Right atrium auricular region (tissue), 2 donors: ENCODE measurements around the gene NDUFS6. TPM values are rescaled to one million over a fixed set of nuclear protein-coding genes. Genes with fewer than 3 reads are reported as not detected.

ENCODE experiments used
- DNase-seq: peaks from one replicate; pipeline ENCODE4 v3.0.0-alpha.2; 2019; ENCODE audit warnings: low spot score
- H3K27ac ChIP-seq, 2 donors: fragments of 200-600 bp; sonication (generic); 1 replicate in 1 of 2; 2 replicates in 1 of 2; pipeline ENCODE4 v1.5.1; 2016 to 2019
- H3K27me3 ChIP-seq, 2 donors: fragments of 200-600 bp; sonication (generic); one replicate each; pipeline versions ENCODE4 v1.5.1 to v1.6.0; 2017 to 2019
- H3K36me3 ChIP-seq: fragments of 200-600 bp; sonication (generic); one replicate; pipeline ENCODE4 v1.5.1; 2016
- H3K4me1 ChIP-seq, 2 donors: fragments of 200-600 bp; sonication (generic); one replicate each; pipeline versions ENCODE4 v1.5.1 to v1.6.0; 2017 to 2019
- H3K4me3 ChIP-seq, 2 donors: fragments of 200-600 bp; sonication (generic); 1 replicate in 1 of 2; 2 replicates in 1 of 2; pipeline ENCODE4 v1.5.1; 2017 to 2019; ENCODE audit warnings: mild to moderate bottlenecking in 1 of 2, moderate library complexity in 1 of 2
- H3K9me3 ChIP-seq, 2 donors: fragments of 200-600 bp; sonication (generic); one replicate each; pipeline ENCODE4 v1.5.1; 2019
- CTCF ChIP-seq, 2 donors: fragments of 200-600 bp; sonication (generic); IDR thresholded peaks; one replicate each; pipeline ENCODE4 v1.5.1; 2019; ENCODE audit warnings: antibody characterized with exemption in 2 of 2
- total RNA-seq, 2 donors: library from RNA; depleted of rRNA; stranded (reverse); fragments of >200 nt; gene quantifications; one replicate each; pipeline ENCODE4 v1.1.0, GENCODE V29; 2016

Gene NDUFS6
- total RNA-seq, 2 donors from 2014 or later, result 130 to 135 TPM

GRCh38 chr5:1783216-1783554 lies 18.0 kb upstream of the NDUFS6 start:
- DNase-seq, result no peak
- Histone ChIP-seq H3K4me1 (no peaks in the 10 kb centered on the region), H3K27me3 (no peaks in the 10 kb centered on the region), H3K4me3 (no peak overlapping the region), H3K9me3 (no peaks in the 10 kb centered on the region), H3K36me3 (no peaks in the 10 kb centered on the region), H3K27ac (no peak overlapping the region)
- TF ChIP-seq CTCF (IDR thresholded peaks at IDR 0.05), result no peak

- TF ChIP-seq CTCF (IDR thresholded peaks at IDR 0.05), result no peak
- H3K36me3 ChIP-seq, result no peaks in the 10 kb centered on the region
- no peak overlapping the region for H3K4me3 ChIP-seq
- no peaks in the 10 kb centered on the region for H3K9me3 ChIP-seq
- H3K27ac ChIP-seq, result no peak overlapping the region
- H3K27me3 ChIP-seq, result no peaks in the 10 kb centered on the region
- DNase-seq, result no peak
- H3K4me1 ChIP-seq, result no peaks in the 10 kb centered on the region
Observed at GRCh38 chr5:1784197-1785050, 16.8 kb upstream of the NDUFS6 start.

GRCh38 chr5:1785062-1785461 lies 16.1 kb upstream of the NDUFS6 start:
- no peaks in the 10 kb centered on the region for H3K27me3 ChIP-seq
- H3K27ac ChIP-seq, result no peak overlapping the region
- no peak for TF ChIP-seq CTCF (IDR thresholded peaks at IDR 0.05)
- no peaks in the 10 kb centered on the region for H3K36me3 ChIP-seq
- no peak overlapping the region for H3K4me3 ChIP-seq
- no peaks in the 10 kb centered on the region for H3K9me3 ChIP-seq
- DNase-seq, result no peak
- no peaks in the 10 kb centered on the region for H3K4me1 ChIP-seq

GRCh38 chr5:1785984-1786383 lies 15.2 kb upstream of the NDUFS6 start:
- H3K27me3 ChIP-seq, result no peaks in the 10 kb centered on the region
- H3K27ac ChIP-seq, result no peak overlapping the region
- H3K4me3 ChIP-seq, result no peak overlapping the region
- no peaks in the 10 kb centered on the region for H3K36me3 ChIP-seq
- no peaks in the 10 kb centered on the region for H3K4me1 ChIP-seq
- DNase-seq, result no peak
- no peaks in the 10 kb centered on the region for H3K9me3 ChIP-seq
- no peak for TF ChIP-seq CTCF (IDR thresholded peaks at IDR 0.05)

- Histone ChIP-seq H3K36me3 (no peaks in the 10 kb centered on the region), H3K27ac (no peak overlapping the region), H3K4me1 (no peaks in the 10 kb centered on the region), H3K27me3 (no peaks in the 10 kb centered on the region), H3K4me3 (no peak overlapping the region), H3K9me3 (no peaks in the 10 kb centered on the region)
- DNase-seq, result no peak
- no peak for TF ChIP-seq CTCF (IDR thresholded peaks at IDR 0.05)
Observed at GRCh38 chr5:1786621-1787471, 14.4 kb upstream of the NDUFS6 start.
